Upper lobe of left lung (tissue), 6 donors: Measurements from ENCODE around the gene IFNA1. TPM values are rescaled to one million over a fixed set of nuclear protein-coding genes. Genes with fewer than 3 reads are reported as not detected.
A peak's percentile ranks its signal among the peaks of the same experiment; 100 is the strongest.
"Not testable (repeated sequence)": the region's sequence is repeated elsewhere in the genome, so short reads cannot be mapped to it uniquely, and the experiment has no call there.

Source experiments
- ATAC-seq, 2 donors: fragments of 200-7000 bp; cut with Tn5 transposase; one replicate each; pipeline ENCODE4 v1.9.1; 2022; ENCODE audit warnings: mild to moderate bottlenecking in 2 of 2, moderate library complexity in 2 of 2; ENCODE audit not compliant: low FRiP score in 2 of 2
- DNase-seq, 2 donors: peaks; one replicate each; pipeline ENCODE4 v3.0.0-alpha.2; 2019 to 2020
- H3K27ac ChIP-seq, 4 donors: fragments of 200-600 bp; sonication (generic); one replicate each; pipeline ENCODE4 v1.5.1; 2016 to 2019
- H3K27me3 ChIP-seq, 4 donors: fragments of 200-600 bp; sonication (generic); one replicate each; pipeline ENCODE4 v1.5.1; 2017 to 2019
- H3K36me3 ChIP-seq, 4 donors: fragments of 200-600 bp; sonication (generic); one replicate each; pipeline ENCODE4 v1.5.1; 2016 to 2019
- H3K4me1 ChIP-seq, 4 donors: fragments of 200-600 bp; sonication (generic); one replicate each; pipeline ENCODE4 v1.5.1; 2018 to 2019
- H3K4me3 ChIP-seq, 4 donors: fragments of 200-600 bp; sonication (generic); one replicate each; pipeline ENCODE4 v1.5.1; 2017 to 2019; ENCODE audit warnings: mild to moderate bottlenecking in 2 of 4, moderate library complexity in 1 of 4
- H3K9me3 ChIP-seq, 4 donors: fragments of 200-600 bp; sonication (generic); one replicate each; pipeline ENCODE4 v1.5.1; 2018 to 2019
- CTCF ChIP-seq, 6 experiments: fragments of 450-650 bp in 4 of 6; fragments of 200-600 bp in 2 of 6; sonication (generic) in 2 of 6; IDR thresholded peaks; one replicate each; pipeline ENCODE4 v1.5.1; 2016 to 2019; ENCODE audit warnings: antibody characterized with exemption in 6 of 6
- EP300 ChIP-seq, 4 donors: sonication (generic); formaldehyde crosslinking; IDR thresholded peaks; one replicate each; pipeline ENCODE4 v1.5.1; 2017; ENCODE audit warnings: antibody characterized with exemption in 4 of 4, control low read depth in 2 of 4
- POLR2A ChIP-seq, 4 donors: fragments of 450-650 bp; IDR thresholded peaks; one replicate each; pipeline ENCODE4 v1.5.1; 2016 to 2017; ENCODE audit warnings: antibody characterized with exemption in 4 of 4, mild to moderate bottlenecking in 2 of 4
- POLR2AphosphoS5 ChIP-seq, 2 donors: sonication (generic); formaldehyde crosslinking; IDR thresholded peaks; one replicate each; pipeline ENCODE4 v1.5.1; 2017; ENCODE audit warnings: antibody characterized with exemption in 2 of 2
- WGBS, 2 donors: methylation state at CpG; one replicate each; pipeline ENCODE4 v1.1.5; 2017 to 2018; 5-methylcytosine and 5-hydroxymethylcytosine counted together
- total RNA-seq, 6 donors: library from RNA; depleted of rRNA in 4 of 6; stranded (reverse); fragments of >200 nt in 4 of 6; gene quantifications; one replicate each; pipeline versions ENCODE4 v1.1.0 to v1.2.1, GENCODE V29; 2016 to 2021
- donor health status: DM: no; HTN: no; CAD: no; lungs with moderate emphysema.
- donor health status: DM: no; HTN: yes; CAD: no; lungs with severe emphysema.

The IFNA1 gene
- total RNA-seq, 6 donors from 2014 or later = 0.26 to 0.30 TPM; not detected in 4

- no peak overlapping the region for H3K4me3 ChIP-seq
- no peaks in the 10 kb centered on the region for H3K27me3 ChIP-seq
- ATAC-seq = peak in 1 of 2 donors; percentile 55
- H3K27ac ChIP-seq = no peak overlapping the region
- 67 to 77% methylated on average over 4 of the region's 4 CpGs for WGBS, 2 donors
- no peaks in the 10 kb centered on the region for H3K9me3 ChIP-seq
- TF ChIP-seq EP300 (IDR thresholded peaks at IDR 0.05) (no peak), CTCF (IDR thresholded peaks at IDR 0.05) (no peak), POLR2A (IDR thresholded peaks at IDR 0.05) (no peak), POLR2AphosphoS5 (IDR thresholded peaks at IDR 0.05) (no peak)
- H3K36me3 ChIP-seq = no peaks in the 10 kb centered on the region
- no peak for DNase-seq
- H3K4me1 ChIP-seq = no peaks in the 10 kb centered on the region
Observed at GRCh38 chr9:21443849-21444625, 3.8 kb downstream of the IFNA1 start.

- H3K36me3 ChIP-seq, H3K27me3 ChIP-seq, H3K4me3 ChIP-seq, H3K27ac ChIP-seq, H3K9me3 ChIP-seq, DNase-seq, H3K4me1 ChIP-seq: not testable (repeated sequence)
- 90% methylated on average over 3 to 5 of the region's 5 CpGs for WGBS, 2 donors
- peak in 1 of 2 donors; percentile 37 for ATAC-seq
Observed at GRCh38 chr9:21449312-21449711, 9.1 kb downstream of the IFNA1 start.

- no peak for ATAC-seq
- H3K36me3 ChIP-seq = no peaks in the 10 kb centered on the region
- H3K4me3 ChIP-seq = no peak overlapping the region
- 72 to 81% methylated on average over 4 of the region's 4 CpGs for WGBS, 2 donors
- TF ChIP-seq CTCF (IDR thresholded peaks at IDR 0.05) (no peak), POLR2A (IDR thresholded peaks at IDR 0.05) (no peak), EP300 (IDR thresholded peaks at IDR 0.05) (no peak), POLR2AphosphoS5 (IDR thresholded peaks at IDR 0.05) (no peak)
- DNase-seq = no peak
- H3K9me3 ChIP-seq = no peaks in the 10 kb centered on the region
- H3K27ac ChIP-seq = no peak overlapping the region
- H3K4me1 ChIP-seq = no peaks in the 10 kb centered on the region
- no peaks in the 10 kb centered on the region for H3K27me3 ChIP-seq
Observed at GRCh38 chr9:21450733-21451394, 10.6 kb downstream of the IFNA1 start.

GRCh38 chr9:21452681-21453080 lies 12.4 kb downstream of the IFNA1 start:
- Histone ChIP-seq H3K27me3 (no peaks in the 10 kb centered on the region), H3K4me3 (no peak overlapping the region), H3K9me3 (no peaks in the 10 kb centered on the region), H3K36me3 (no peaks in the 10 kb centered on the region), H3K27ac (no peak overlapping the region), H3K4me1 (no peaks in the 10 kb centered on the region)
- no peak for DNase-seq
- no peak for TF ChIP-seq EP300 (IDR thresholded peaks at IDR 0.05)
- no peak for TF ChIP-seq POLR2AphosphoS5 (IDR thresholded peaks at IDR 0.05)
- TF ChIP-seq CTCF (IDR thresholded peaks at IDR 0.05) = no peak
- TF ChIP-seq POLR2A (IDR thresholded peaks at IDR 0.05) = no peak
- WGBS, 2 donors = 78 to 81% methylated on average over 4 of the region's 4 CpGs
- ATAC-seq = no peak

GRCh38 chr9:21454149-21454548 lies 13.9 kb downstream of the IFNA1 start:
- TF ChIP-seq EP300 (IDR thresholded peaks at IDR 0.05) (no peak), POLR2A (IDR thresholded peaks at IDR 0.05) (no peak)
- WGBS, 2 donors = 58 to 76% methylated on average over 2 of the region's 2 CpGs
- no peak overlapping the region for H3K27ac ChIP-seq
- no peaks in the 10 kb centered on the region for H3K36me3 ChIP-seq
- DNase-seq (no peak), ATAC-seq (no peak)
- H3K27me3 ChIP-seq = no peaks in the 10 kb centered on the region
- no peaks in the 10 kb centered on the region for H3K4me1 ChIP-seq
- no peak overlapping the region for H3K4me3 ChIP-seq
- no peaks in the 10 kb centered on the region for H3K9me3 ChIP-seq
